ENCODE measurements around the gene MLLT10. TPM values are rescaled to one million over a fixed set of nuclear protein-coding genes. Genes with fewer than 3 reads are reported as not detected.

The MLLT10 gene
- total RNA-seq, 1 experiment from 2014 or later = 45.2 TPM

DNA sequence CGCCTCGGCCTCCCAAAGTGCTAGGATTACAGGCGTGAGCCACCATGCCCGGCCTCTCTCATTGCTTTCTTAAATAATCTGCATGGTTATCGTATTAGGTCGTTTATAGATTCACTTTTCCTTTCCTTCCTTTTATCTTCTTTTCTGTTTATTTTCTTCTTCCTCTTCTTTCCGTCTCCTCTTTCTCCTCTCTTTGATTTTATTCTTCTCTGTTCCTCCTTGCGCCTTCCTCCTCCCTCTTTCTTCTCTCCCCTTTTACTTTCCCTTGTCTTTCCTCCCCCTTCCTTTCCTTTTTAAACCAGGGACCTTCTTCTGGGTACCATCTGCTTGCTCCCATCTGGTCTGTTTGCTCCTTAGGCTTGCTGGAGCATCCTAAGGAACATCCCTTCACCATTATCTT is 18.6 kb downstream of the MLLT10 start:
- Histone ChIP-seq H2AFZ (ENCODE audit: low read depth, low read length, poor library complexity, severe bottlenecking) (no peak overlapping the region), H3K9me2 (ENCODE audit: insufficient read depth) (no peaks in the 10 kb centered on the region), H4K20me1 (ENCODE audit: insufficient read depth) (peaks cover 4% of the 10 kb centered on the region; the same call in 1 of the 2 replicates), H3K9ac (ENCODE audit: low read length) (no peak overlapping the region), H3K4me2 (ENCODE audit: low read length) (no peak overlapping the region), H3K79me2 (ENCODE audit: insufficient read depth, low read length) (peaks cover 94% of the 10 kb centered on the region), H3K9me3 (ENCODE audit: control insufficient read depth in 1 of 2, insufficient read depth in 1 of 2, low read depth in 1 of 2, low read length in 2 of 2) (no peaks in the 10 kb centered on the region), H3K4me3 (replicated peaks in 1 of 2; ENCODE audit: low read depth in 1 of 2, low read length in 2 of 2) (no peak overlapping the region), H3K27me3 (ENCODE audit: insufficient read depth, low read length) (no peaks in the 10 kb centered on the region), H3K4me1 (ENCODE audit: control insufficient read depth in 1 of 2, insufficient read depth in 2 of 2, low read length in 2 of 2) (peaks cover 3 to 4% of the 10 kb centered on the region in 2 experiments; a peak in 2 of 4 replicates), H3K27ac (ENCODE audit: low read depth, low read length) (no peak overlapping the region), H3K36me3 (ENCODE audit: control insufficient read depth in 1 of 2, insufficient read depth in 2 of 2, low read length in 2 of 2) (peaks cover 20 to 37% of the 10 kb centered on the region in 2 experiments)
- BruUV-seq (replicated peaks) = no TSS peak
- intact Hi-C loops (cut with micrococcal nuclease) = no loop called here
- ChIA-PET POLR2A (no interaction called here), RAD21 (ENCODE audit: low non-redundant PET in 1 of 2, low total read pairs in 2 of 2, uncharacterized antibody in 2 of 2, unreplicated experiment in 2 of 2) (no interaction called here), CTCF (no interaction called here)
- DNase-seq (ENCODE audit: low read depth, low spot score) (no peak), ATAC-seq (no peak)
- TF ChIP-seq, protein P1, sequence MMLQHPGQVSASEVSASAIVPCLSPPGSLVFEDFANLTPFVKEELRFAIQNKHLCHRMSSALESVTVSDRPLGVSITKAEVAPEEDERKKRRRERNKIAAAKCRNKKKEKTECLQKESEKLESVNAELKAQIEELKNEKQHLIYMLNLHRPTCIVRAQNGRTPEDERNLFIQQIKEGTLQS (IDR thresholded peaks at IDR 0.05) = no peak

DNA sequence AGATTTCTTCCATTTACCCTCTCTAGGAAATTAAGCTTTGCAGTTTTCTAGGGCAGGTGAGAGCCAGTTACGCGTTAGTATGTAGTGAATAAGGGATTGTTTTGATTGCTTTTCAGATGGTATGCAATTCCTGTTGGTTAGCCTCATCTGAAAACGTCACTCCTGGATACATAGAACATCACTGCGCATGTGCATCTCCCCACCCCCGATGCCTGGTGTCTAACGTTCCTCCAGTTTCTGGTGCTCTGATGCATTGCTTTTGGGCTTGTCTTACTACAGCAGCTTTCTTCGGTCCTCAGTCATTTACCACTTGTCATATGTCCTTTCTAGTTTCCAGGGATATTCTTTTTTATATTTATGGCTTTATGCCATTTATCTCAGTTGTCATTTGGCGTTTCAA is 22.5 kb downstream of the MLLT10 start:
- no peaks in the 10 kb centered on the region for H3K27me3 ChIP-seq (ENCODE audit: insufficient read depth, low read length)
- POLR2A ChIA-PET = no interaction called here
- CTCF ChIA-PET = no interaction called here

More for the DNA sequence above, 22.5 kb downstream of the MLLT10 start:
- Histone ChIP-seq H3K4me3 (replicated peaks in 1 of 2; ENCODE audit: low read depth in 1 of 2, low read length in 2 of 2) (no peak overlapping the region), H3K79me2 (ENCODE audit: insufficient read depth, low read length) (peaks cover 96% of the 10 kb centered on the region), H3K9me3 (ENCODE audit: control insufficient read depth in 1 of 2, insufficient read depth in 1 of 2, low read depth in 1 of 2, low read length in 2 of 2) (no peaks in the 10 kb centered on the region), H3K4me2 (ENCODE audit: low read length) (no peak overlapping the region), H3K4me1 (ENCODE audit: control insufficient read depth in 1 of 2, insufficient read depth in 2 of 2, low read length in 2 of 2) (peaks cover 3 to 4% of the 10 kb centered on the region in 2 experiments; a peak in 2 of 4 replicates), H4K20me1 (ENCODE audit: insufficient read depth) (no peaks in the 10 kb centered on the region; the same call in 1 of the 2 replicates), H3K36me3 (ENCODE audit: control insufficient read depth in 1 of 2, insufficient read depth in 2 of 2, low read length in 2 of 2) (peaks cover 10 to 41% of the 10 kb centered on the region in 2 experiments; a peak in 3 of 4 replicates), H2AFZ (ENCODE audit: low read depth, low read length, poor library complexity, severe bottlenecking) (no peak overlapping the region), H3K27ac (ENCODE audit: low read depth, low read length) (no peak overlapping the region), H3K9ac (ENCODE audit: low read length) (no peak overlapping the region), H3K9me2 (ENCODE audit: insufficient read depth) (no peaks in the 10 kb centered on the region)
- intact Hi-C loops (cut with micrococcal nuclease) = no loop called here
- DNase-seq (ENCODE audit: low read depth, low spot score) = no peak
- ATAC-seq = no peak
- TF ChIP-seq, protein P2, sequence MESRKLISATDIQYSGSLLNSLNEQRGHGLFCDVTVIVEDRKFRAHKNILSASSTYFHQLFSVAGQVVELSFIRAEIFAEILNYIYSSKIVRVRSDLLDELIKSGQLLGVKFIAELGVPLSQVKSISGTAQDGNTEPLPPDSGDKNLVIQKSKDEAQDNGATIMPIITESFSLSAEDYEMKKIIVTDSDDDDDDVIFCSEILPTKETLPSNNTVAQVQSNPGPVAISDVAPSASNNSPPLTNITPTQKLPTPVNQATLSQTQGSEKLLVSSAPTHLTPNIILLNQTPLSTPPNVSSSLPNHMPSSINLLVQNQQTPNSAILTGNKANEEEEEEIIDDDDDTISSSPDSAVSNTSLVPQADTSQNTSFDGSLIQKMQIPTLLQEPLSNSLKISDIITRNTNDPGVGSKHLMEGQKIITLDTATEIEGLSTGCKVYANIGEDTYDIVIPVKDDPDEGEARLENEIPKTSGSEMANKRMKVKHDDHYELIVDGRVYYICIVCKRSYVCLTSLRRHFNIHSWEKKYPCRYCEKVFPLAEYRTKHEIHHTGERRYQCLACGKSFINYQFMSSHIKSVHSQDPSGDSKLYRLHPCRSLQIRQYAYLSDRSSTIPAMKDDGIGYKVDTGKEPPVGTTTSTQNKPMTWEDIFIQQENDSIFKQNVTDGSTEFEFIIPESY (IDR thresholded peaks at IDR 0.05; ENCODE audit: extremely low read depth, insufficient replicate concordance, low read length) = no peak
- TF ChIP-seq TCF7L2 (IDR thresholded peaks at IDR 0.05; ENCODE audit: borderline replicate concordance, extremely low read depth, insufficient read depth, insufficient read length) = no peak
- no peak for TF ChIP-seq FOSL1 (IDR thresholded peaks at IDR 0.05; ENCODE audit: low read depth)
- TF ChIP-seq SRF (IDR thresholded peaks at IDR 0.05; ENCODE audit: low read depth) = no peak
- TF ChIP-seq, protein P3, sequence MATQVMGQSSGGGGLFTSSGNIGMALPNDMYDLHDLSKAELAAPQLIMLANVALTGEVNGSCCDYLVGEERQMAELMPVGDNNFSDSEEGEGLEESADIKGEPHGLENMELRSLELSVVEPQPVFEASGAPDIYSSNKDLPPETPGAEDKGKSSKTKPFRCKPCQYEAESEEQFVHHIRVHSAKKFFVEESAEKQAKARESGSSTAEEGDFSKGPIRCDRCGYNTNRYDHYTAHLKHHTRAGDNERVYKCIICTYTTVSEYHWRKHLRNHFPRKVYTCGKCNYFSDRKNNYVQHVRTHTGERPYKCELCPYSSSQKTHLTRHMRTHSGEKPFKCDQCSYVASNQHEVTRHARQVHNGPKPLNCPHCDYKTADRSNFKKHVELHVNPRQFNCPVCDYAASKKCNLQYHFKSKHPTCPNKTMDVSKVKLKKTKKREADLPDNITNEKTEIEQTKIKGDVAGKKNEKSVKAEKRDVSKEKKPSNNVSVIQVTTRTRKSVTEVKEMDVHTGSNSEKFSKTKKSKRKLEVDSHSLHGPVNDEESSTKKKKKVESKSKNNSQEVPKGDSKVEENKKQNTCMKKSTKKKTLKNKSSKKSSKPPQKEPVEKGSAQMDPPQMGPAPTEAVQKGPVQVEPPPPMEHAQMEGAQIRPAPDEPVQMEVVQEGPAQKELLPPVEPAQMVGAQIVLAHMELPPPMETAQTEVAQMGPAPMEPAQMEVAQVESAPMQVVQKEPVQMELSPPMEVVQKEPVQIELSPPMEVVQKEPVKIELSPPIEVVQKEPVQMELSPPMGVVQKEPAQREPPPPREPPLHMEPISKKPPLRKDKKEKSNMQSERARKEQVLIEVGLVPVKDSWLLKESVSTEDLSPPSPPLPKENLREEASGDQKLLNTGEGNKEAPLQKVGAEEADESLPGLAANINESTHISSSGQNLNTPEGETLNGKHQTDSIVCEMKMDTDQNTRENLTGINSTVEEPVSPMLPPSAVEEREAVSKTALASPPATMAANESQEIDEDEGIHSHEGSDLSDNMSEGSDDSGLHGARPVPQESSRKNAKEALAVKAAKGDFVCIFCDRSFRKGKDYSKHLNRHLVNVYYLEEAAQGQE (IDR thresholded peaks at IDR 0.05; ENCODE audit: low read depth) = no peak
- TF ChIP-seq ELF1 (IDR thresholded peaks at IDR 0.05; ENCODE audit: borderline replicate concordance, low read depth) = no peak
- TF ChIP-seq EGR1 (IDR thresholded peaks at IDR 0.05; ENCODE audit: low read depth) = no peak
- no peak for TF ChIP-seq ZNF274 (IDR thresholded peaks at IDR 0.05; ENCODE audit: low read depth, low read length)
- no peak for TF ChIP-seq POLR2AphosphoS5 (IDR thresholded peaks at IDR 0.05; ENCODE audit: low read depth, low read length)
- RAD21 ChIA-PET (ENCODE audit: low non-redundant PET in 1 of 2, low total read pairs in 2 of 2, uncharacterized antibody in 2 of 2, unreplicated experiment in 2 of 2) = no interaction called here
- BruUV-seq (replicated peaks) = no TSS peak
